Measurements from ENCODE around the gene ADCY1. TPM values are rescaled to one million over a fixed set of nuclear protein-coding genes. Genes with fewer than 3 reads are reported as not detected.

ADCY1 gene
- total and polyA plus RNA-seq, 2 donors from 2014 or later = 2.9 to 3.7 TPM

- no peak overlapping the region for H3K9ac ChIP-seq (ENCODE audit: low read length in 3 of 3)
- H3K27me3 ChIP-seq (ENCODE audit: control insufficient read depth, insufficient read depth, low read length) = no peaks in the 10 kb centered on the region
- no peak overlapping the region for H3K27ac ChIP-seq (ENCODE audit: low read depth in 2 of 2, low read length in 2 of 2)
- no peaks in the 10 kb centered on the region for H3K36me3 ChIP-seq (ENCODE audit: control insufficient read depth in 2 of 3, insufficient read depth in 3 of 3, low read length in 3 of 3)
- H3K9me3 ChIP-seq (ENCODE audit: control insufficient read depth in 2 of 3, insufficient read depth in 1 of 3, low read length in 3 of 3) = no peaks in the 10 kb centered on the region
- H3K4me1 ChIP-seq (ENCODE audit: control insufficient read depth in 2 of 3, insufficient read depth in 2 of 3, low read depth in 1 of 3, low read length in 3 of 3) = no peaks in the 10 kb centered on the region
- FAIRE-seq (no peak), DNase-seq (no peak)
- H3K4me3 ChIP-seq (ENCODE audit: low read length in 3 of 3) = no peak overlapping the region
- no peak for TF ChIP-seq CTCF (IDR thresholded peaks at IDR 0.05; ENCODE audit: borderline replicate concordance, extremely low read depth, insufficient read depth)
- intact Hi-C loops (cut with DNase I) = no loop called here
These were observed 51.7 kb downstream of the ADCY1 start for GRCh38 chr7:45625714-45626440.

GRCh38 chr7:45626441-45627430 is 52.6 kb downstream of the ADCY1 start:
- Histone ChIP-seq H3K36me3 (ENCODE audit: control insufficient read depth in 2 of 3, insufficient read depth in 3 of 3, low read length in 3 of 3) (no peaks in the 10 kb centered on the region), H3K9me3 (ENCODE audit: control insufficient read depth in 2 of 3, insufficient read depth in 1 of 3, low read length in 3 of 3) (no peaks in the 10 kb centered on the region), H3K27me3 (ENCODE audit: control insufficient read depth, insufficient read depth, low read length) (no peaks in the 10 kb centered on the region), H3K4me1 (ENCODE audit: control insufficient read depth in 2 of 3, insufficient read depth in 2 of 3, low read depth in 1 of 3, low read length in 3 of 3) (no peaks in the 10 kb centered on the region), H3K4me3 (ENCODE audit: low read length in 3 of 3) (no peak overlapping the region), H3K27ac (ENCODE audit: low read depth in 2 of 2, low read length in 2 of 2) (no peak overlapping the region), H3K9ac (ENCODE audit: low read length in 3 of 3) (no peak overlapping the region)
- intact Hi-C loops (cut with DNase I) = no loop called here
- DNase-seq (no peak), FAIRE-seq (no peak)
- no peak for TF ChIP-seq CTCF (IDR thresholded peaks at IDR 0.05; ENCODE audit: borderline replicate concordance, extremely low read depth, insufficient read depth)

GRCh38 chr7:45627691-45628456 is 53.7 kb downstream of the ADCY1 start:
- Histone ChIP-seq H3K4me1 (ENCODE audit: control insufficient read depth in 2 of 3, insufficient read depth in 2 of 3, low read depth in 1 of 3, low read length in 3 of 3) (no peaks in the 10 kb centered on the region), H3K9ac (ENCODE audit: low read length in 3 of 3) (no peak overlapping the region), H3K9me3 (ENCODE audit: control insufficient read depth in 2 of 3, insufficient read depth in 1 of 3, low read length in 3 of 3) (no peaks in the 10 kb centered on the region), H3K36me3 (ENCODE audit: control insufficient read depth in 2 of 3, insufficient read depth in 3 of 3, low read length in 3 of 3) (no peaks in the 10 kb centered on the region), H3K4me3 (ENCODE audit: low read length in 3 of 3) (no peak overlapping the region), H3K27ac (ENCODE audit: low read depth in 2 of 2, low read length in 2 of 2) (no peak overlapping the region), H3K27me3 (ENCODE audit: control insufficient read depth, insufficient read depth, low read length) (no peaks in the 10 kb centered on the region)
- TF ChIP-seq CTCF (IDR thresholded peaks at IDR 0.05; ENCODE audit: borderline replicate concordance, extremely low read depth, insufficient read depth) = no peak
- intact Hi-C loops (cut with DNase I) = no loop called here
- DNase-seq (no peak), FAIRE-seq (no peak)
